GM13977 (cell line): ENCODE data around the gene OR2AT4.
"Not testable (repeated sequence)": the region's sequence is repeated elsewhere in the genome, so short reads cannot be mapped to it uniquely, and the experiment has no call there.

Source experiments
- DNase-seq: peaks from one replicate; pipeline ENCODE4 v3.0.0; 2012; ENCODE audit warnings: low spot score
- in situ Hi-C: fragments of 300-500 bp; cut with MboI; formaldehyde crosslinking; loops from one replicate; pipeline ENCODE4 v1.12.0; 2022; ENCODE audit warnings: low sequenced_read_pairs, low pct_unique_long_range_greater_than_20kb, mixed read lengths, inconsistent platforms; ENCODE audit not compliant: unreplicated experiment
- TF ChIP-seq, protein P1 (sequence below): IDR thresholded peaks from 2 replicates; pipeline ENCODE4 v1.5.1; 2012; ENCODE audit warnings: mild to moderate bottlenecking, control low read depth; ENCODE audit not compliant: insufficient read depth; ENCODE audit errors: extremely low read depth, missing control alignments

Gene OR2AT4

DNA sequence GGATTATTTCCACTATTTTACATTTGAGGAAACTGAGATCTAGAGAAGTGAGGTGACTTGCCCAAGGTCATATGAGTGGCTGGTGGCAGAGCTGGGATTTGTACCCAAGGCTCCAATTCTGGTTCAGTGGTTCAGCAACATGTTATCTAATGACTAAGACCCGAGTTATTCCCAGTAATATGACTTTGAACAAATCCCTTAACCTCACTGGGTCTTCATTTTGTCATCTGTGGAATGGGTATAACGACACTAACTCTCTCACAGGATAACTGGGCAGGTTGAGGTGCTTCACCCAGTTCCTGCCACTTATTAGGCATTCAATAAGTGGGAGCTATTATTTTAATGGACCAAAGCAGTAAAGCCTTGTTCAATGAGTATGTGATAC lies 489 bp upstream of the OR2AT4 start:
- TF ChIP-seq, protein P1, sequence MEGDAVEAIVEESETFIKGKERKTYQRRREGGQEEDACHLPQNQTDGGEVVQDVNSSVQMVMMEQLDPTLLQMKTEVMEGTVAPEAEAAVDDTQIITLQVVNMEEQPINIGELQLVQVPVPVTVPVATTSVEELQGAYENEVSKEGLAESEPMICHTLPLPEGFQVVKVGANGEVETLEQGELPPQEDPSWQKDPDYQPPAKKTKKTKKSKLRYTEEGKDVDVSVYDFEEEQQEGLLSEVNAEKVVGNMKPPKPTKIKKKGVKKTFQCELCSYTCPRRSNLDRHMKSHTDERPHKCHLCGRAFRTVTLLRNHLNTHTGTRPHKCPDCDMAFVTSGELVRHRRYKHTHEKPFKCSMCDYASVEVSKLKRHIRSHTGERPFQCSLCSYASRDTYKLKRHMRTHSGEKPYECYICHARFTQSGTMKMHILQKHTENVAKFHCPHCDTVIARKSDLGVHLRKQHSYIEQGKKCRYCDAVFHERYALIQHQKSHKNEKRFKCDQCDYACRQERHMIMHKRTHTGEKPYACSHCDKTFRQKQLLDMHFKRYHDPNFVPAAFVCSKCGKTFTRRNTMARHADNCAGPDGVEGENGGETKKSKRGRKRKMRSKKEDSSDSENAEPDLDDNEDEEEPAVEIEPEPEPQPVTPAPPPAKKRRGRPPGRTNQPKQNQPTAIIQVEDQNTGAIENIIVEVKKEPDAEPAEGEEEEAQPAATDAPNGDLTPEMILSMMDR, result no peak
- in situ Hi-C loops, result no loop called here

DNA sequence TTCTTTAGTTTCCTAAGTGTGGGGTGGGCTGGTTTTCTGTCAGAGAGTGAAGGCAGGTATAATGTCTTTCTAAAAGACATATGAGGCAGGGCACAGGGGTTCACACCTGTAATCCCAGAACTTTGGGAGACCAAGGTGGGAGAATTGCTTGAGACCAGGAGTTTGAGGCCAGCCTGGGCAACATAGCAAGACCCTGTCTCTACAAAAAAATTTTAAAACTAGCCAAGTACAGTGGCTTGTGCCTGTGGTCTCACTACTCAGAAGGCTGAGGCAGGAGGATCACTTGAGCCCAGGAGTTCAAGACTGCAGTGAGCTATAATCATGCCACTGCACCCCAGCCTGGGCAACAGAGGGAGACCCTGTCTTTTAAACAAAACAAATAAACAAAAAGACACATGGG lies 2.3 kb downstream of the OR2AT4 start:
- in situ Hi-C loops, DNase-seq: not testable (repeated sequence)

More for the DNA sequence above, 489 bp upstream of the OR2AT4 start:
- no peak for DNase-seq

DNA sequence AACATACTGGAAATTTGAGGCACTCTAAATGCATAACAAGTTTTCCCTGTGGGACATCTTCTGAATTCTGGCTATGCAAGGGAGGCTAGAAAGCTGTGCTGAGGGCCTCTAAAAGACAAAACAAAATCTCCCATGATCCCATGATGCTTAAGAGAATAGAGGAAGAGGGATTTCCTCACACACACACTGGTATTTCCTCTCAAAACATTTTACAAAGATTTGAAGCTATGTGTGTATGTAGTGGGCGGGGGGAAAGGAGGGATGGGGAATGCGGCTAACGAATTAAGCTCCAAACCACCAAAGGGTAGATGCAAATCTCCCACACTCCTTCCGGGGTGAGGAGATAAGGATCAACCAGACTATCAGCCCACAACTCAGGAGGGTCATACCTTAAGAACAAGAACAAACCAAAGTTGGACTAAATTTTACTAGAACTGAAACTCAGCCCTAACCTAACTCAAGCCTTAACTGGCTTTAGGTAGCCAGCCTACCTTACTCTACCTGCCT lies 6.0 kb downstream of the OR2AT4 start:
- TF ChIP-seq, protein P1, result no peak
- in situ Hi-C loops, result no loop called here
- no peak for DNase-seq

DNA sequence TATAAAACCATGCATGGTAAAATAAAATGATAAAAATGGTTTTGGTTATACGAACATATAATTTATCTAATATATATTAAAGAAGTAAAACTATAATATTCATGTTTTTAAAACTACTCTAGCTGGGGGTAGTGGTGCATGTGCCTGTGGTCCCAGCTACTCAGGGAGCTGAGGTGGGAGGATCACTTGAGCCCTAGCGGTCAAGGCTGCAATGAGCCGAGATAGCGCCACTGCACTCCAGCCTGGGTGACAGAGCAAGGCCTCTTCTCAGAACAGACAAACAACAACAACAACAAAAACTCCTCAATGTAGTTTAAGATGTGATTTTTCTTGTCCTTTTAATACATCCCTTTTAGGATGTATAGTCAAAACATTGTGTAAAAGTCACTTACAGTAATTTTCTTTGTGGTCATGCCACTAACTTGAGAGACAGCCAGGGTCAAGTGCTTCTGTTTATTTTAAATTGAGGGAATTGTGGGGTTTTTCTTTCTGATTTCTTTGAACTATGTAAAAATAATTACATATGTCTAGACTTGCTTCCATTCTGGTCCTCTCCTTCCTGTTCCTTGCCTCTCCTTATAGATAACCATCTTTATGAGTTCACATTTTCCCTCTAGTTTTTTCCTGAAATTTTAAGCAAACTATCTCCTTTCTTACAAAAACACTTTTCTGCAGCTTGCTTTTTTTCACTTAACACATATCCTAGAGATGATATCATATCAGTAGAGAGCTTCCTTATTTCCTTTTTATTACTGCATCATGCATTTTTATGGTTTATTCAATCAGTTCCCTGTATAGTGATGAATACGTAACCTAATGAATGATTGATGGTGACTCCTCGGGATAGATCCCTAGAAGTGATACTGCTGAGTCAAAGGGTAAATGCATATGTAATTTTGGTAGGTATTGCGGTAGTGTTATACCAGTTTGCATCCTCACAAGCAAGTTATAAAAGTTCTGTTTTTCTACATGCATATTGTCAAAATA lies 9.1 kb downstream of the OR2AT4 start:
- no peak for DNase-seq
- TF ChIP-seq, protein P1, result no peak
- in situ Hi-C loops, result no loop called here

DNA sequence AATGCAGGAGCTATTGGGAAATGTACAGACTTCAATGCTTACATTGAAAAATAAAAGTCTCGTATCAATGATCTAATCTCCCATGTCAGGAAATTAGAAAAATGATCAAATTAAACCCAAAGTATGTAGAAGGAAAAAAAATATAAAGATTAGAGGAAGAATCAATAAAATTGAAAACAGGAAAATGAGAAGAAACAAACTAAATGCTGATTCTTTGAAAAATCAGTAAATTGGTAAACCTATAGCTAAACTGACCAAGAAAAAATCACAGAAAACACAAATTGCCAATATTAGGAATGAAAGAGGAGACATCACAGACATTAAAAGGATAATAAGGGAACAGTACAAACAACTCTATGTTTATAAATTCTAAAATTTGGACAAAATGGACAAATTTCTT lies 11.8 kb downstream of the OR2AT4 start:
- DNase-seq, result no peak
- TF ChIP-seq, protein P1, result no peak
- in situ Hi-C loops, result no loop called here

DNA sequence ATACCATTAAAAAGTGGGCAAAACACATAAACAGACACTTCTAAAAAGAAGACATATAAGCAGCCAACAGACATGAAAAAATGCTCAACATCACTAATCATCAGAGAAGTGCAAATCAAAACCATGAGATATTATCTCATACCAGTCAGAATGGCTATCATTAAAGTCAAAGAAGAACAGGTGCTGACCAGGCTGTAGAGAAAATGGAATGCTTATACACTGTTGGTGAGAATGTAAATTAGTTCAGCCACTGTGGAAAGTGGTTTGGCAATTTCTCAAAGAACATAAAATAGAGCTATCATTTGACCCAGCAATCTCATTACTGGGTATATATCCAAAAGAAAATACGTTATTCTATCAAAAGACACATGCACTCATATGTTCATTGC lies 13.5 kb downstream of the OR2AT4 start:
- TF ChIP-seq, protein P1, result no peak
- no peak for DNase-seq
- in situ Hi-C loops, result no loop called here

DNA sequence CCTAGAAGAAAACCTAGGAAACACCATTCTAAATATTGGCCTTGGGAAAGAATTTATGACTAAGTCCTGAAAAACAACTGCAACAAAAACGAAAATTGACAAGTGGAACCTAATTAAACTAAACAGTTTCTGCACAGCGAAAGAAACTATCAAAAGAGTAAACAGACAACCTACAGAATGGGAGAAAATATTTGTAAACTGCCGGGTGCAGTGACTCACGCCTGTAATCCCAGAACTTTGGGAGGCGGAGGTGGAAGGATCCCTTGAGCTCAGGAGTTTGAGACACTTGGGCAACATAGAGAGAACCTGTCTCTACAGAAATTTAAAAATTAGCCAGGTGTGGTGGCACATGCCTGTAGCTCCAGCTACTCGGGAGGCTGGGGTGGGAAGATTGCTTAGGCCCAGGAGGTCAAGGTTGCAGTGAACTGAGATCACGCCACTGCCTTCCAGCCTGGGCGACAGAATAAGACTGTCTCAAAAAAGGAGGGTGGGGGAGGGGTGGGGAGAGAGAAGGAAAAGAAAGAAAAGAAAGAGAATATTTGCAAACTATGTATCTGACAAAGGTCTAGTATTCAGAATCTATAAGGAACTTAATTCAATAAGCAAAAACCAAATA lies 14.0 kb downstream of the OR2AT4 start:
- in situ Hi-C loops, result no loop called here
- TF ChIP-seq, protein P1, result no peak
- DNase-seq, result no peak
